KG1 (cell line): ENCODE data around the gene HSF5.
A peak's percentile ranks its signal among the peaks of the same experiment; 100 is the strongest.

Experiments used
- DNase-seq: peaks from one replicate; lab custom pipeline; 2025; lab: John Stamatoyannopoulos, UW

HSF5 gene

GRCh38 chr17:58487589-58488427 is at the start of gene HSF5:
HSF5 (minus strand) TSS chr17:58488408; CDS start chr17:58488274, 134 bp downstream.
- DNase-seq: no peak

- DNase-seq: no peak
Observed at GRCh38 chr17:58537266-58537665, 49.1 kb upstream of the HSF5 start.

GRCh38 chr17:58536542-58536941 is 48.3 kb upstream of the HSF5 start:
- DNase-seq: no peak

GRCh38 chr17:58535431-58535830 is 47.2 kb upstream of the HSF5 start:
- no peak for DNase-seq

GRCh38 chr17:58534901-58535421 is 46.8 kb upstream of the HSF5 start:
- no peak for DNase-seq

- no peak for DNase-seq
Observed at GRCh38 chr17:58534331-58534730, 46.1 kb upstream of the HSF5 start.

- DNase-seq: no peak
Observed at GRCh38 chr17:58533616-58534188, 45.5 kb upstream of the HSF5 start.

GRCh38 chr17:58532555-58532951 is 44.3 kb upstream of the HSF5 start:
- DNase-seq: no peak

- no peak for DNase-seq
Observed at GRCh38 chr17:58531661-58532554, 43.7 kb upstream of the HSF5 start.

GRCh38 chr17:58531122-58531521 is 42.9 kb upstream of the HSF5 start:
- DNase-seq: no peak

GRCh38 chr17:58530655-58531054 is 42.4 kb upstream of the HSF5 start:
- DNase-seq: no peak

GRCh38 chr17:58529275-58529674 is 41.1 kb upstream of the HSF5 start:
- no peak for DNase-seq

GRCh38 chr17:58528443-58528842 is 40.2 kb upstream of the HSF5 start:
- DNase-seq: no peak

- no peak for DNase-seq
Observed at GRCh38 chr17:58527949-58528348, 39.7 kb upstream of the HSF5 start.

- no peak for DNase-seq
Observed at GRCh38 chr17:58527306-58527705, 39.1 kb upstream of the HSF5 start.

GRCh38 chr17:58525239-58525638 is 37.0 kb upstream of the HSF5 start:
- DNase-seq: no peak

GRCh38 chr17:58521680-58522079 is 33.5 kb upstream of the HSF5 start:
- no peak for DNase-seq

- no peak for DNase-seq
Observed at GRCh38 chr17:58520843-58521430, 32.7 kb upstream of the HSF5 start.

- peak; percentile 98 for DNase-seq
Observed at GRCh38 chr17:58517928-58518609, 29.9 kb upstream of the HSF5 start.

GRCh38 chr17:58517378-58517927 is 29.2 kb upstream of the HSF5 start:
- DNase-seq: no peak
